K562 (cell line): ENCODE data around the gene COL13A1. TPM values are rescaled to one million over a fixed set of nuclear protein-coding genes. Genes with fewer than 3 reads are reported as not detected.

Experiments used
- ATAC-seq: fragments of 200-7000 bp; cut with Tn5 transposase; 3 replicates; pipeline ENCODE4 v1.9.1; 2020; ENCODE audit warnings: moderate library complexity
- BruUV-seq: library from RNA; stranded (reverse); fragments of 400-500 nt; replicated peaks from 2 replicates; lab custom pipeline; 2021; lab: Mats Ljungman, UMichigan
- CTCF ChIA-PET: fragments of 300-600 bp; formaldehyde crosslinking; extraction: SDS; loops from one replicate; lab custom pipeline; 2021; ENCODE audit warnings: low intra/inter-chr PET ratio; lab: Yijun Ruan, JAX
- POLR2A ChIA-PET: fragments of 300-600, 350-650 bp; sonication (Branson Sonifier 250); formaldehyde crosslinking; extraction: SDS; loops from one replicate; lab custom pipeline; 2021; ENCODE audit warnings: antibody characterized with exemption, inconsistent platforms; lab: Yijun Ruan, JAX
- DNase-seq, 4 experiments: peaks; one replicate each; pipeline versions ENCODE4 v3.0.0 to v3.0.0-alpha.2; 2011 to 2018; ENCODE audit warnings: low spot score in 3 of 4, mixed read lengths in 3 of 4; ENCODE audit errors: extremely low read depth in 1 of 4
- FAIRE-seq: peaks from 2 replicates; lab custom pipeline; 2011; peaks lifted over from hg19 to GRCh38; lab: Jason Lieb, UNC
- H2AFZ ChIP-seq: 2 replicates; pipeline ENCODE4 v1.6.0; 2011; ENCODE audit warnings: low read depth, low read length, control low read depth, inconsistent platforms
- H3K27ac ChIP-seq: fragments of 200-600 bp; 3 replicates; pipeline ENCODE4 v1.8.0; 2011; ENCODE audit warnings: low read depth, mild to moderate bottlenecking, control low read depth, inconsistent platforms, low read length, moderate library complexity, mixed read lengths; ENCODE audit errors: extremely low read depth
- H3K27me3 ChIP-seq, 2 experiments: fragments of 300-600 bp in 1 of 2; 2 replicates in 1 of 2; 3 replicates in 1 of 2; pipeline versions ENCODE4 v1.6.0 to v1.8.0; 2011; ENCODE audit warnings: inconsistent platforms in 2 of 2, low read length in 2 of 2, mild to moderate bottlenecking in 1 of 2, mixed read lengths in 1 of 2, moderate library complexity in 1 of 2; ENCODE audit not compliant: control insufficient read depth in 2 of 2, insufficient read depth in 2 of 2
- H3K36me3 ChIP-seq: fragments of 300-600 bp; 3 replicates; pipeline ENCODE4 v1.8.0; 2011; ENCODE audit warnings: mild to moderate bottlenecking, low read length, inconsistent platforms; ENCODE audit not compliant: control insufficient read depth, insufficient read depth
- H3K4me1 ChIP-seq, 2 experiments: fragments of 200-600 bp in 1 of 2; replicated peaks in 1 of 2; 2 replicates in 1 of 2; 3 replicates in 1 of 2; pipeline versions ENCODE4 v1.5.1 to v1.8.0; 2011; ENCODE audit warnings: inconsistent platforms in 2 of 2, low read length in 2 of 2, mild to moderate bottlenecking in 1 of 2, mixed read lengths in 1 of 2, moderate library complexity in 1 of 2; ENCODE audit not compliant: control insufficient read depth in 2 of 2, insufficient read depth in 2 of 2
- H3K4me2 ChIP-seq: 2 replicates; pipeline ENCODE4 v1.6.1; 2011; ENCODE audit warnings: low read length, control low read depth, inconsistent platforms, mixed read lengths; ENCODE audit not compliant: insufficient read depth
- H3K4me3 ChIP-seq: fragments of 200-600 bp; sonication (generic), shearing (Covaris generic); 2 replicates; pipeline ENCODE4 v1.5.1; 2016; ENCODE audit warnings: control low read depth, inconsistent platforms
- H3K79me2 ChIP-seq: fragments of 200-600 bp; 3 replicates; pipeline ENCODE4 v1.8.0; 2011; ENCODE audit warnings: low read length, inconsistent platforms; ENCODE audit not compliant: control insufficient read depth, insufficient read depth
- H3K9ac ChIP-seq, 2 experiments: 2 replicates each; pipeline versions ENCODE4 v1.6.0 to v1.6.1; 2011; ENCODE audit warnings: low read depth in 2 of 2, low read length in 2 of 2, control low read depth in 1 of 2, inconsistent platforms in 1 of 2, mild to moderate bottlenecking in 1 of 2, mixed read lengths in 1 of 2; ENCODE audit not compliant: insufficient read depth in 1 of 2
- H3K9me1 ChIP-seq: one replicate; pipeline ENCODE4 v1.6.0; 2011; ENCODE audit warnings: inconsistent platforms, mild to moderate bottlenecking, low read length, moderate library complexity; ENCODE audit not compliant: control insufficient read depth, insufficient read depth
- H3K9me3 ChIP-seq: replicated peaks from 2 replicates; pipeline ENCODE4 v1.5.1; 2011; ENCODE audit warnings: low read depth, low read length, inconsistent platforms; ENCODE audit not compliant: control insufficient read depth, insufficient read depth
- H4K20me1 ChIP-seq: replicated peaks from 2 replicates; pipeline ENCODE4 v1.6.1; 2011; ENCODE audit warnings: low read length, inconsistent platforms, mixed read lengths; ENCODE audit not compliant: control insufficient read depth, insufficient read depth
- CHCHD3 ChIP-seq: fragments of 250-450 bp; sonication (Bioruptor Pico); IDR thresholded peaks from 2 replicates; pipeline ENCODE4 v2.1.2; 2022; ENCODE audit warnings: mild to moderate bottlenecking
- MAFG ChIP-seq: fragments of 450-650 bp; conservative IDR thresholded peaks from 2 replicates; pipeline ENCODE4 v1.6.1; 2016; ENCODE audit warnings: missing genetic modification characterization, missing compliant biosample characterization
- MXI1 ChIP-seq: IDR thresholded peaks from 2 replicates; pipeline ENCODE4 v1.6.1; 2011; ENCODE audit warnings: low read depth, mild to moderate bottlenecking, improper control_type of control experiment, low read length
- NFXL1 ChIP-seq: fragments of 450-650 bp; formaldehyde crosslinking; IDR thresholded peaks from 2 replicates; pipeline ENCODE4 v1.4.0; 2021; ENCODE audit warnings: mild to moderate bottlenecking
- SIN3A ChIP-seq, 2 experiments: fragments of 150-350 bp in 1 of 2; IDR thresholded peaks; 2 replicates each; pipeline ENCODE4 v1.6.1; 2011 to 2016; ENCODE audit warnings: borderline replicate concordance in 2 of 2, low read depth in 2 of 2, low read length in 2 of 2, mild to moderate bottlenecking in 2 of 2, moderate library complexity in 2 of 2; ENCODE audit not compliant: control insufficient read depth in 1 of 2
- SREBF2 ChIP-seq: sonication (generic); formaldehyde crosslinking; IDR thresholded peaks from 2 replicates; pipeline ENCODE4 v1.4.0; 2020; ENCODE audit warnings: mild to moderate bottlenecking, missing genetic modification reagents
- TAL1 ChIP-seq: fragments of 450-650 bp; IDR thresholded peaks from 2 replicates; pipeline ENCODE4 v1.6.1; 2016; ENCODE audit warnings: mild to moderate bottlenecking
- TFAM ChIP-seq: fragments of 250-450 bp; sonication (Bioruptor Pico); conservative IDR thresholded peaks from 2 replicates; pipeline ENCODE4 v1.5.0; 2021; ENCODE audit warnings: mild to moderate bottlenecking, moderate library complexity
- XRCC3 ChIP-seq: fragments of 450-650 bp; IDR thresholded peaks from 2 replicates; pipeline ENCODE4 v1.6.1; 2017; ENCODE audit warnings: mild to moderate bottlenecking, moderate library complexity
- ZBTB5 ChIP-seq: fragments of 450-650 bp; IDR thresholded peaks from 2 replicates; pipeline ENCODE4 v1.6.1; 2017; ENCODE audit warnings: antibody characterized with exemption
- ZNF175 ChIP-seq: fragments of 200-800 bp; sonication (Bioruptor generic); IDR thresholded peaks from 2 replicates; pipeline ENCODE4 v1.6.1; 2016; ENCODE audit warnings: low read depth, mild to moderate bottlenecking, missing genetic modification characterization, missing compliant biosample characterization
- ZNF589 ChIP-seq: fragments of 200-800 bp; sonication (Bioruptor generic); IDR thresholded peaks from 2 replicates; pipeline ENCODE4 v1.6.1; 2016; ENCODE audit warnings: low read depth, missing genetic modification characterization, missing compliant biosample characterization
- ZNF644 ChIP-seq: fragments of 200-800 bp; sonication (Bioruptor generic); IDR thresholded peaks from 2 replicates; pipeline ENCODE4 v1.6.1; 2016; ENCODE audit warnings: low read depth, missing genetic modification characterization, missing compliant biosample characterization
- WGBS: fragments of 100-300 bp; shearing (Covaris generic); methylation state at CpG from one replicate; pipeline ENCODE4 v1.1.6; 2016; ENCODE audit warnings: low coverage, mixed read lengths; ENCODE audit not compliant: insufficient coverage; ENCODE audit errors: missing lambda C conversion rate; 5-methylcytosine and 5-hydroxymethylcytosine counted together
- in situ Hi-C: fragments of 300-500 bp; cut with MboI; formaldehyde crosslinking; loops from 4 replicates; pipeline ENCODE4 v1.15.0; 2018; ENCODE audit warnings: inconsistent platforms, mixed read lengths
- intact Hi-C: fragments of 100-400 bp; cut with micrococcal nuclease; formaldehyde crosslinking; loops from 2 replicates; pipeline ENCODE4 v1.14.2; 2022
- polyA plus RNA-seq, 8 experiments: library from polyadenylated mRNA; depleted of rRNA in 4 of 8; stranded (reverse) in 5 of 8; unstranded in 3 of 8; fragments of >200 nt; fragmentation: Nextera tagmentation in 2 of 8; fragmentation: Illumina TruSeq in 1 of 8; extraction: Ambion mirVana in 2 of 8; extraction: Trizol in 1 of 8; gene quantifications; 2 replicates each; pipeline versions ENCODE4 v1.2.1 to v1.2.3, GENCODE V29; 2011 to 2014; ENCODE audit warnings: inconsistent platforms in 1 of 8, missing spikeins in 1 of 8
- total RNA-seq, 7 experiments: library from RNA; depleted of rRNA in 6 of 7; stranded (reverse); fragments of >200 nt in 6 of 7; fragmentation: Illumina TruSeq in 2 of 7; extraction: Trizol in 2 of 7; gene quantifications; 2 replicates each; pipeline versions ENCODE4 v1.2.1 to v1.2.3, GENCODE V29; 2011 to 2021; ENCODE audit warnings: low replicate concordance in 1 of 7

COL13A1 gene
- total and polyA plus RNA-seq, 9 of the 15 experiments (the other 6 are each of a cell fraction or from before 2014, with no cell fraction given): not detected

- no peaks in the 10 kb centered on the region for H3K79me2 ChIP-seq
- no peak overlapping the region for H3K4me3 ChIP-seq
- no peak for DNase-seq
- TF ChIP-seq MXI1 (no peak), NFXL1 (CRISPR knock-in tag) (no peak), ZBTB5 (no peak), ZNF175 (no peak), SREBF2 (no peak), TFAM (no peak), XRCC3 (no peak), SIN3A (IDR thresholded peaks at IDR 0.05; ENCODE audit: borderline replicate concordance in 2 of 2, control insufficient read depth in 1 of 2, low read depth in 2 of 2, low read length in 2 of 2) (no peak), ZNF644 (tag) (no peak), TAL1 (no peak), CHCHD3 (no peak), ZNF589 (CRISPR knock-in tag) (no peak), MAFG (no peak)
- TF ChIP-seq, all 486 proteins: peak for 0
- H3K4me1 ChIP-seq: no peaks in the 10 kb centered on the region
- H3K9me1 ChIP-seq: no peaks in the 10 kb centered on the region
- no peaks in the 10 kb centered on the region for H3K9me3 ChIP-seq
- no TSS peak for BruUV-seq
- no peak overlapping the region for H3K9ac ChIP-seq
- in situ Hi-C loops (no loop called here), intact Hi-C loops (no loop called here)
- no peak overlapping the region for H3K27ac ChIP-seq
- no peak overlapping the region for H3K4me2 ChIP-seq
- no peaks in the 10 kb centered on the region for H3K36me3 ChIP-seq
- peaks cover 32% of the 10 kb centered on the region for H4K20me1 ChIP-seq
- ATAC-seq (no peak), FAIRE-seq (no peak)
- ChIA-PET POLR2A (no interaction called here), CTCF (no interaction called here)
- H3K27me3 ChIP-seq: peaks cover 35 to 56% of the 10 kb centered on the region in 2 experiments
- WGBS: 2% methylated on average over 3 of the region's 3 CpGs
- no peak overlapping the region for H2AFZ ChIP-seq
These were observed 82.3 kb downstream of the COL13A1 start for GRCh38 chr10:69884024-69884367.
